ENCODE results near the gene POLE2.
"Not testable (repeated sequence)": the region's sequence is repeated elsewhere in the genome, so short reads cannot be mapped to it uniquely, and the experiment has no call there.

The POLE2 gene

DNA sequence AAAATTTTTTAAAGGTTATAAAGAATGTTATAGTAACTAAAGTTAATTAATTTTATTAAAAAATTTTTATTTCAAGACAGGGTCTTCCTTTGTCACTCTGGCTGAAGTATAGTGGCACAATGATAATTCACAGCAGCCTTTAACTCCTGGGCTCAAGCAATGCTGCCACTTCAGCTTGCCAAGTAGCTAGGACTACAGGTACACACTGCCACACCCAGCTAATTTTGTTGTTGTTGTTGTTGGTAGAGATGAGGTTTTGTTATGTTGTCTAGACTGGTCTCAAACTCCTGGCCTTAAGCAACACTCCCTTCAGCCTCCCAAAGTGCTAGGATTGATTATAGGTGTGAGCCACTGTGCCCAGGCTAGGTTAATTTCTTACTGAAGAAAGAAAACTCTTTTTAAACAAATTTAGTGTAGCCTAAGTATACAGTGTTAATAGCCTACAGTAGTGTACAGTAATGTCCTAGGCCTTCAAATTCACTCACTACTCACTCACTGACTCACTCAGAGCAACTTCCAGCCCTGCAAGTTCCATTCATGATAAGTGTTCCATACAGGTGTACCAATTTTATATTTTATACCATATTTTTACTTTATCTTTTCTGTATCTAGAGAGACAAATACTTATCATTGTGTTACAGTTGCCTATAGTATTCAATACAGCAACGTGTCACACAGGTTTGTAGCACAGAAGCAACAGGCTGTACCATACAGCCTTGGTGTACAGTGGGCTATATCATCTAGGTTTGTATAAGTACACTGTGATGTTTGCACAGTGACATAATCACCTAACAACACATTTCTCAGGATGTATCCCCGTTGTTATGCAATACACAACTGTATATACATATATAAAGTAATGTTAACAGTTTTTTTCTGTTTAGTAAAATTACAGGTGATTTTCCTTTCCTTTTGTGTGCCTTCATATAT lies 28.2 kb downstream of the POLE2 start:
- DNase-seq: no peak

DNA sequence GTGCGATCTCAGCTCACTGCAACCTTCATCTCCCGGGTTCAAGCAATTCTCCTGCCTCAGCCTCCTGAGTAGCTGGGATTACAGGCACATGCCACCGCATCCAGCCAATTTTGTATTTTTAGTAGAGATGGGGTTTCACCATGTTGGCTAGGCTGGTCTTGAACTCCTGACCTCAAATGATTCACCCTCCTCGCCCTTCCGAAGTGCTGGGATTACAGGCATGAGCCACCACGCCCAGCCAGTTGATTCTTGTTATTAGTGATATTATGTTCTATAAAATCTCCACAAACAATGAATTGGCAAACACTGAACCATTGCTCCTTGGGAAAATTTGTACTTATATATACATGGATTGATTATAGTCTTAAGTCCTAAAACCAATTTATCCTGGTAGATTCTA lies 30.5 kb downstream of the POLE2 start:
- DNase-seq: not testable (repeated sequence)

DNA sequence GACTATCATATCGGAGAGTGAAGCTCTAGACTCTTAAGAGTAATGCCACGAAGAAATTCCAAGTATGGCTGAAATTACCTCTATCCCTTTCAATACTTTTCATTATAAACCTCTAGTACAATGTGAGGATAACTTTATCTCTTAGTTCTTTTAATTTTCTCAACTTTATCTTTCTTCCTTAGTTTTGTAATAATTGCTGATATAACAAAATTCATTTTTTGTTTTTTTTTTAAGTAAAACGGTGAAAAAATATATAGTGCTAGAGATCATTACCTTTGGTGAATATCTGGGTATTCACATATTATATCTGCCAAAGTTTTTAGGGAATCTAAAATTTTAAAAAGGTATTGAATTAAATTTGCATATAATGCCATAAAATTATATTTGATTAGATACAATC lies 33.5 kb downstream of the POLE2 start:
- no peak for DNase-seq

DNA sequence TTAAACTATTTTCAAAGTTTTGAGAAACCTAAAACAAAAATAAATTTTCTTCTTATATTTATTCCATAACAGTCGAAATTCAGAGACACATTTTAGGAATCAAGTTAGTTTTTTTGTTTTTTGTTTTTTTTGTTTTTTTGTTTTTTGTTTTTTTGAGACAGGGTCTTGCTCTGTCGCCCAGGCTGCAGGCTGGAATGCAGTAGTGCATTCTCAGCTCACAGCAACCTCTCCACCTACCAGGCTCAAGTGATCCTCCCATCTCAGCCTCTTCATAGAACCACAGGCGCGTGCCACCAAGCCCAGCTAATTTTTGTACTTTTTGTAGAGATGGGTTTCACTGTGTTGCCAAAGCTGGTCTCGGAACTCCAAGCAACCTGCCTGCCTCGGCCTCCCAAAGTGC lies 34.5 kb downstream of the POLE2 start:
- no peak for DNase-seq

DNA sequence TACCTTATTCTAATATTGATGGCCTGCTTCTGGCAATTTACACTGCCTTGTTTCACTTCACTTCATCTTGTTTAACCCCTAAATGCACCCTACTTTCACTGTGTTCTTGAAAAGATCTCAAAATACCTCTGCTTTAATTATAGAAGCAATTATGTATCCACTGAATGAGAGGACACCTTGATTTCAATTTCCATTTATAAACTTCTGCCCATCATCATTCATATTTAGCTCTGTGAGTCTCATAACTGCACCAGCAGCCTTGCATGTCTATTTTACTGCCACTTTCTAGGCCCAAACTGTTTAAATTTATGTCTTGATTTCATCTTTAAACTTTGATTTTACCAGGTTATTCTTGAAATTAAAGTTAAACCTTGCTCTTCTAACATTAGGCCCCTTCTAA lies 45.9 kb downstream of the POLE2 start:
- no peak for DNase-seq

DNA sequence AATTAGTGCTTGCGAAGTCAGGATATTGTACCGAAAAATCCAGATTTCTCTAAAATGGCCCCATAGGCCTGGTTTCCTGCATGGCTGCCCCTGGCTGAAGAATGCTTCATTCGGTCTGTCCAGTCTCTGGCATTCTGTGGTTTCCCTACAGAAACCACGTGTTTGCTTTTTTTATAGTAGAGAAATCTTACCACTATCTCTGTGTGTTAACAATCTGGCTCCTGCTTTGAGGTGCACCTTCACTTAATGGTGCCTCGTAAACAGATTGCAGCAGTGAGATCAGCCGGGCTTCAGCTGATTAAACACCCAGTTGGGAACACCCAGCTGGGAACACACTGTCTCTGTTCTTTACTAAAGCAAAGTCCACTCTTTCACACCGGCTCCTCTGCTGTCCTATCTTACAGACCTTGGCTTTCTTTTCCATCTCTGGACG lies 46.3 kb downstream of the POLE2 start:
- no peak for DNase-seq

DNA sequence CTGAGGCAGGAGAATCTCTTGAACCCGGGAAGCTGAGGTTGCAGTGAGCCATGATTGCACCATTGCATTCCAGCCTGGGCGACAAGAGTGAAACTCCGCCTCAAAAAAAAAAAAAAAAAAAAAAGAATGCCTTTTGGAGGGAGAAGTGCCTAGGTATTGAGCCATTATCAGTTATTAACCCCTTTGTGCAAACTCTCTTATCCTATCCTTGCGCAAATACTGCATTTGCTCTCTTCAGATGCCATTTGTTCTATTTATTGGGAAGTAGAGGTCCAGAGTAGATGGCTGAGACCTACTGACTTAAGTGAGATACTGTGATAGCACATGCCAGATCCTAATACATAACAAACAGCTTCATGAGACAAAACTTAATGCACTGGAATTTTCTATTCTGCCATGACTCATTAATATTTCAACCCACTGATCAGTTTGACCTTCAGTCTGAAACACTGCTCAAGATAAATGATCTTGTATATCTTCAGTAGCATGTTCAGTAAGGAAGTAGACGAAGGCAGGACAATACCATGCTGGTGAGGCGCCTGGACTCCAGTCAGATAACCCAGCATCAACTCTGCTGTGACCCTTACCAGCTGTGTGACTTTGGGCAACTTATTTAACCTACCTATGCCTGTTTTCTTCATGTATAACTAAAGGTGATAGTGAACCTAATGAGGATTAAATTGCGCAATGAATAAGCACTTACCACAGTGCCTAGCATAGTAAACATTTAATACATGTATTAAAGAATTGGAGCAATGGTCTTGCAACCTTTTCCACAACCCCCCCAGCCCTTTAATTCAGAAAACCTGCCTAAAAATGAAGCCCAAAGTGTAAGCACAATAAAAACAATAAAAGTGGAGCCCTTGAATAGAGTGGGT lies 47.2 kb downstream of the POLE2 start:
- DNase-seq: no peak

DNA sequence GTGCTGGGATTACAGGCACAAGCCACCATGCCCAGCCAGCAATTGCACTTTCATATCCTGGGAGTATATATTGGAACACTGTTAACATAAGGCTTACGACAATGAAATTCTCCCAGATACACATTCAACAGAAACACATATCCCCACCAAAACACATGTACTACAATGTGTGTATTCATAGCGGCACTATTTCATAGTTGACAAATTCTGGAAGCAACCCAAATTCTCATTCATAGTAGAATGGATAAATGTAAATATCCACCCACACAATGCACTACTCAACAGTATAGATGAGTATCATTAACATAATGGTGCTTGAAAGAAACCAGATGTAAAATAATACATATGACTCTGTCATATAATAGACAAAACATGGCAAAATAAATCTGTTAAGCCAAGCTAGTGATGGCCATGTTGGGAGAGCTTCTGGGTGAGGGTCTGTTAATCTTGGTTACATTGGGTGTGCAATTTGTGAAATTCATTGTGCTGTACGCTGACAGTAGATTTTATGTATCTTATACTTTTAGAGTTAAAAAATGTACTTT lies 50.4 kb downstream of the POLE2 start:
- DNase-seq: no peak

DNA sequence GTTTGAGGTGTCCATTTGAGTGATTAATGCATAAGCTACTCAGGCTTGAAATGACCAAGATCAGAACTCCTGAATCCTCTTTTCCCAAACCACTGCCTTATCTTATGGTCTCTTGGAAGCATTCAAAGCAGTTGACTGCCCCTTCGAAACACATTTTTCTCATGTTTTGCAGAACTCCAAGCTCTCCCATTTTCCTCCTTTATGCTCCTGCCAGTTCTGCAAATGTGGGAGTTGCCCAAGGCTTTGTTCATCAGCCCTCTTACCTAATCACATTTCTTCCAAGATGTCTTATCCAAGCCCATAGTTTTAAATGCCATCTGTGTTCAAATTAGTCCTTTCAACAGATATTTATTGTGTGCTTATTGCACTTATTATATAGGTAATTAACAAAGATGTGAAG lies 51.1 kb downstream of the POLE2 start:
- no peak for DNase-seq

DNA sequence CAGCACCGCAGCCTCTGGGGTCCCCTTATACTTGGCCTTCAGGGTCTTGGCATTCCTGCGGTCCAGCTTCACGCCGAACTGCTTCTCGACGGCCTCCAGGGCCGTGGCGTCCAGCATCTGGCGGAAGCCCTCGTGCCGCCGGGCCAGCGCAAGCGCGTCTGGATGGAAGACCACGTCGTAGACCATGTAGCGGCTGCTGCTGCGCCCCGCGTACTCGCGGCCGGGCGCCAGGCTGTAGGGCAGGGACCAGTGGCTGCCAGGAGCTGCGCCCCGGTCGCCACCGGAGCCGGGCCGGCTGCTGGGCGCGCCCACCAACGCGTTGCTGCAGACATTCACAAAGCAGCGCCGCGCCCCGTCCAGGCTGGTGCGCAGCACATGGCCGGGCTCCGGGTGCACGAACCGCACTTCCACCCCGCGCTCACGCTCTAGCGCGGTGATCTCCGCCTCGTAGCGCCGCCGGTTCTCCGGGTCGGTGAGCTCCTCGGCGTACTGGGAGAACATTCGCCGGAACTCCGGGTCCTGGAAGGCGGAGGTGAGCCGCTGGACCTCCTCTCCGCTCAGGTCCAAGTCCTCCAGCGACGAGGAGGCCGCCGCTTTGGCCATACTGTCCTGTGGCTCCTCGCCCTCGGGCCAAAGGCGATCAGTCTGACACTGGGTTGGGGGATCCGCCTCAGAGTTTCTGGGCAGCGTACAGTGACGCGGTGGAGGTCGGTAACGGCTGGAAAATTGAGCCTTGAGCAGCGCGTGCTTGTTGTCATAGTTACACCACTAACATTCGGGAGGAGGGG lies 53.3 kb downstream of the POLE2 start, which contains the start of gene DNAAF2:
DNAAF2 (minus strand) TSS at position 698 of the 788 bp plus-strand sequence; CDS start at position 603, 95 bp downstream.
- peak; percentile 50 for DNase-seq

DNA sequence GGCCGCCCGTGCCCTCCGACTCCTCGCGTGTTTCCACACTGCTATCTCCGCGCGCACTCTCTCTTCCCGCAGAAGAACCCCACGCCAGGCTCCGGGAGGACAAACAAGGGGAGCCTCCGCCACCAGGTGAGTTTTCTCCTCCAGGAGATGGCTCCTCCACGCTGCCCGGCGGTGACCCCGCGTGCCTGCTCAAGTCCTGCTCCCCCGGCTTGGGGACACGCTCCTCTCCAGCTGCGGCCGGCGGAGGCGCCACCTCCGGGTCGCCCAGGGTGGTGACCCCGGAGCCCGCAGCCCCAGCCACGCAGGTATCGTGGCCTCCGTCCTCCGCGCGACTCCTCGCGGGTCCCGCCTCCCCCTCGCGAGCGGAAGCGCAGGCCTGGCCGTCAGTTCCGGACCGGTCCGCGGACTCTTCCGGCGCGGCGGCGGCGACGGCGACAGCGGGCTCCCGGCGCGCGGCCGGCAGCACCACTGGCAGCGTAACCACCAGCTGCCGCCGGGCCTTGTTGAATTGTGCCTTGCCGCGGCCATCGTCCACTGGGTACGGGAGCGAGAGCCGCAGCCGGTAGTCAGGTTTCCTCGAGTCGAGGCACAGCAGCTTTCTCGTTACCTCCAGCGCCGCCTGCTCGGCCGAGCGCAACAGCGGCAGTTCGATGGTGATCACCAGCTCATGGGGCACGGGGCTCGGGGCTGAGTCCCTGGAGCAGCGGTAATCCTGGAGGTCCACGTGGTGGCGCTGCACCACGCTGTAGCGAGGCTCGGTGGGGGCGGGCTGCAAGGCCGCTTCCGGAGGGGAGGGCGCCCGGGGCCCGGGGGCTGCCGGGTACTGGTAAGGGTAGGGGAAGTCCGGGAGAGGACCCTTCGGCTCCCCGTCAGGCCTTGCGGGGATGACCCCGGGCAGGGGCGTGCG lies 54.1 kb downstream of the POLE2 start:
- peak; percentile 91 for DNase-seq

DNA sequence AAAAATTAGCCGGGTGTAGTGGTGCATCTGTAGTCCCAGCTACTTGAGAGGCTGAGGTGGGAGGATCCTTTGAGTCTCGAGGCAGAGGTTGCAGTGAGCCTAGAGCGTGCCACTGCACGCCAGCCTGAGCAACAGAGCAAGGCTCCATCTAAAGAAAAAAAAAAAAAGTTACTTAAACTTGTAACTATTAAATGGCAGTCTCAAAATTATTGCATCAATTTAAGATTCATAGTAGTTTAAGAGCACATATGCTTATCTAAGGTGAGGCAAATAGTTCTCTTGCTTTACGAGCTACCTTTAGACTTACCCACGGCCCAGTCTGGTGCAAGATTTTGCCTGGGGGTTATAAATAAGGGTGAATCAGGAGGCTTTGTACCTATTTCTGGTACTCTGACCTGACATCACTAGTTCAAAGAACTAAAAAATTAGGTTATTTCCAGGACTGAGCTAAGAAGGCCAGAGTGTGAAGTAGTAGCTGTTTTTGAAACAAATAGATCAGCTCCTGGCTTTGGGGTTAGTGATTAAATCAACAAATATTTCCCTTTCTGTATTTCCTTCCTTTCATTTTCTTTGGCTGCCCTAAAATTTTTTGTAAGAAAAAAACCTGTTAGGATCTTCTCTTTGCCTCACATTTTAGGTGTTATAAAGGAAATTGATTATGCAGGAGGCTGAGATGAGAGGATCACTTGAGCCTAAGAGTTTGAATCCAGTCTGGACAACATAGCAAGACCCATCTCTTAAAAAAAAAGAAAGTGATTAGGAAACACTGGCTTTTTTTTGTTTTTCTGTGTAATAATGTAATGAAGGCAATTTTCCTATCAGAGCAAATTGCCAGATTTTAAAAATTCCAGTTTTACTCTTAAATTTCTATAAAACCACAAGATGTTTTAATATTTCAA lies 63.8 kb downstream of the POLE2 start:
- no peak for DNase-seq

DNA sequence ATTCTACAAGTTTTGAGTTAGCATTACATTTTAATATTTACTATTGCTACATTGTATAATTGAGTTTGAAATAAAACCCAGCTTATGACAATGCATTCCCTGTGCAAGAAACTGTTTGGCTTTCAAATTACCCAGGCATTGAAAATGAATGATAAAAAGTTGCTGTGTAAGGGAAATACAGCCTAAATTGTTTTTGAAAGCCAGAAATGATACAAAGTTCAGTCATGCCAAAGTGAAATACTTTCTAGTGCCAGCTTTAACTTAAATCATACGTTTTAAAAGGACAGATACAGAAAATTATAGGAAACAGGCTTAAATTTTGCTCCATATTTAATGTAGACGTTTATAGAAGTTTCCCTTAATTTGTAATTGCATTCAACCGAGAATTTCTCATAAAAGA lies 64.6 kb downstream of the POLE2 start:
- no peak for DNase-seq

DNA sequence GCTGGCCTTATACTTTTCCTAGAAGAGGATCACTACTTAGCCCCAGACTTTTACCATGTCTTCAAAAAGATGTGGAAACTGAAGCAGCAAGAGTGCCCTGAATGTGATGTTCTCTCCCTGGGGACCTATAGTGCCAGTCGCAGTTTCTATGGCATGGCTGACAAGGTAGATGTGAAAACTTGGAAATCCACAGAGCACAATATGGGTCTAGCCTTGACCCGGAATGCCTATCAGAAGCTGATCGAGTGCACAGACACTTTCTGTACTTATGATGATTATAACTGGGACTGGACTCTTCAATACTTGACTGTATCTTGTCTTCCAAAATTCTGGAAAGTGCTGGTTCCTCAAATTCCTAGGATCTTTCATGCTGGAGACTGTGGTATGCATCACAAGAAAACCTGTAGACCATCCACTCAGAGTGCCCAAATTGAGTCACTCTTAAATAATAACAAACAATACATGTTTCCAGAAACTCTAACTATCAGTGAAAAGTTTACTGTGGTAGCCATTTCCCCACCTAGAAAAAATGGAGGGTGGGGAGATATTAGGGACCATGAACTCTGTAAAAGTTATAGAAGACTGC lies 65.9 kb downstream of the POLE2 start:
- DNase-seq: no peak

DNA sequence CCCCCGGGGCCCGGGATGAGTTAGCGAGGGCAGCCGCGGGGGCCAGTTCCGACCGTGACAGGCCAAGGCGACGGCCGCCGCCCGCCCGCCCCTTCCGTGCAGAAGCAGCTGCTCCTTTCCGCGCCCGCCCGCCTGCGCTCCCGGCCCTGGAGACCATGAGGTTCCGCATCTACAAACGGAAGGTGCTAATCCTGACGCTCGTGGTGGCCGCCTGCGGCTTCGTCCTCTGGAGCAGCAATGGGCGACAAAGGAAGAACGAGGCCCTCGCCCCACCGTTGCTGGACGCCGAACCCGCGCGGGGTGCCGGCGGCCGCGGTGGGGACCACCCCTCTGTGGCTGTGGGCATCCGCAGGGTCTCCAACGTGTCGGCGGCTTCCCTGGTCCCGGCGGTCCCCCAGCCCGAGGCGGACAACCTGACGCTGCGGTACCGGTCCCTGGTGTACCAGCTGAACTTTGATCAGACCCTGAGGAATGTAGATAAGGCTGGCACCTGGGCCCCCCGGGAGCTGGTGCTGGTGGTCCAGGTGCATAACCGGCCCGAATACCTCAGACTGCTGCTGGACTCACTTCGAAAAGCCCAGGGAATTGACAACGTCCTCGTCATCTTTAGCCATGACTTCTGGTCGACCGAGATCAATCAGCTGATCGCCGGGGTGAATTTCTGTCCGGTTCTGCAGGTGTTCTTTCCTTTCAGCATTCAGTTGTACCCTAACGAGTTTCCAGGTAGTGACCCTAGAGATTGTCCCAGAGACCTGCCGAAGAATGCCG lies 66.7 kb downstream of the POLE2 start:
- DNase-seq: peak; percentile 41

DNA sequence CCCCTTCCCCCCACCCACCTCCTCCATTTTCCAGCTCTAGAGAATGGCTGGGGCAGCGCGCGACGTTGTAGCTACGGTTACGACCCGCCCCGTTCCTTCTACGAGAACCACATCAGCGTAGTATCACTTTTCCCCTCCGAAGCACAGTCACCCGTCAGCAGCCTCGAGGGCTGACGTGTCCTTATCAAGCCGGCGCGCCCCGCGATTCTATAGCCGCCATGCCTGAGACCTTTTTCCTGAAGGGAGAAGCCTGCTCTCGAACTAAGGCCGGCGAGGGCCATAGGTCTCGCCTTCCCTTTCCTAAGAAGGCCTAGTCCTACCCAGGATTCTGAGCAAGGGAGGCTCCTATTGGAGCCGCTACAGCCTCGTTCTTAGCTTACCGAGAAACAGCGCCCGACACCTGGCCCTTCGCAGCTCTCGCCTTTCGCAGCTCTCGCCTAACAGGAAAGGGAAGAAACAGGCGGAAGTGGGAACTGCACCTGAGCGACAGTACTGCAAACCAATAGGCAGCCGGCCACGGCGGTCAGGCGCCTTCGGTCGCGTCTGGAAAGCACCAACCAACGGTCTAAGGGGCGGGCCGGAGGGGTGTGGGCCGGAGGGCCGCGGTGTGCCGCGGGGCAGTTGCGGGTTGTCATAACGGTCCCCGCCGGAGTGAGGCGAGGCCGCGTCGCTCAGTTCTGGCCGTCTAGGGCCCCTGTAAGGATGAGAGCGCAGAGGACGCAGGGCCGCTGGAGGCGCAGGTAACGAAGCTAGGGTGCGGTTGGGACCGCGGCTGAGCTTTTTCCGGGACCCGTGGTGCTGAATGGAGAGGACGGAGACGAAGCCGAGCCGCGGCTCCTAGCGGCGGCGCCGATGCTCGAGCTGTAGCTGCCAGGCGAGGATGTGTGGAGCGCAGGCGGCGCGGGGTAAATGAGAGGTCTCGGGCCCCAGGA lies 67.6 kb downstream of the POLE2 start, which contains the start of the genes MGAT2 and RPL36AL:
MGAT2 (plus strand) TSS at position 618 of the 932 bp plus-strand sequence. CDS start 470 bp downstream, outside the sequence.
RPL36AL (minus strand) TSS at position 445 of the 932 bp plus-strand sequence. CDS start 1,522 bp downstream, outside the sequence.
- peak; percentile 96 for DNase-seq

DNA sequence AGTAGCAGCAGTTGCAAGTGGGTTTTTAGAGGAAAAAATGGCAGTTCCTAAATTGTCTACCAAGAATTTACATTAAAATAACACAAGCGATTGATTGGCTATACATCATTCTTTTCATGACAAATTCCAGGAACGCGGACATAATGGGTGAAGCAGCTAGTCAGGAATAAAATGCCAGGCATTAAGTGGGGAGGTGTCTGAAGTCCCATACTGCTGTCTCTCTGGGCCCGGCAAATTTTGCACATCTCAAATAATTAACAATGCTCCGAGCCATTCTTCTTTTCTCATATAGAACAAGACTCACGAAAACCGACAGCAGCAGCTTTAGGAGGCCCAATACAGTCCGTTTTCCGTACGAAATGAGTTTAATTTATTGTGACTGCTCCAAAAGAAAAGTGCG lies 68.3 kb downstream of the POLE2 start:
- no peak for DNase-seq

DNA sequence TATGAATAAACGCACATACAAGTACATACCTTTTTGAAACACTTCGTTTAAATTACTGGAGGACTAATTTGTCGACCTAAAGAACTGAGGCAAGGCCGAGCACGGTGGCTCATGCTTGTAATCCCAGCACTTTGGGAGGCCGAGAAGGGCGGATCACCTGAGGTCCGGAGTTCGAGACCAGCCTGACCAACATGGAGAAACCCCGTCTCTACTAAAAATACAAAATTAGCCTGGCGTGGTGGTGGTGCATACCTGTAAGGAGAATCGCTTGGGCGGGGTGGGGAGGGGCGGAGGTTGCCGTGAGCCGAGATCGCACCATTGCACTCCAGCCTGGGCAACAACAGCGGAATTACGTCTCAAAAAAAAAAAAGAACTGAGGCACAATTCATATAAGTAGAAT lies 68.7 kb downstream of the POLE2 start:
- DNase-seq: not testable (repeated sequence)

Measured in COR-L47 (cell line).